ENCODE measurements around the gene CHPT1. TPM values are rescaled to one million over a fixed set of nuclear protein-coding genes. Genes with fewer than 3 reads are reported as not detected.

Gene CHPT1
- total and polyA plus RNA-seq, 2 experiments from 2014 or later: 22.2 to 23.0 TPM

DNA sequence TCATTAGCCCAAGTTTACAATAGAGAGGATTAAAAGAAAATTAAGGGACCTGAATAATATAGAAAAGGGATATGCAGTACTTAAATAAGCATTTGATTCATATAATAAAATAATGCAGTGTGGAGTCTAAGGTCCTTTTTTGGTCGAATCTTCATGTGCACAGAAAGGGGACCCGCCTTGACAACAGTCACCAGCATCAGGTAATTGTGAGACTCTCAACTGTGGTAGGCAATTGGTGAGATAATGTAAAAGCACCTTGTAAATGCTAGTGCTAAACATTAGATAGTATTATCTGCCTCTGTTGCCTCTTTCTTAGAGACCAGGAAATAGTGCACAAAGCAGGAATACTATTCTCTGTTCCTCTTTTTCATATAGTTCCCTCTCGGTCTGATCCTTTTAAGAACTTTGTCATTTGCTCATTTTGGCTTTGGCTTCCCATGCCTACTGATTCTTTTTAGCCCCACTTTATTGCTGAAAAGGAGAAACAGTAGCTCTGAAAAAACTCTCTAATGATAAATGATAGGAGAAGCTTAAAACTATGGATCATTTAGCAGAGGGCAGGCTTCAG lies 17.5 kb downstream of the CHPT1 start:
- no peak for DNase-seq (ENCODE audit: low spot score)
- Mint-ChIP-seq H3K27ac (no peak overlapping the region), H3K4me1 (peaks cover 7% of the 10 kb centered on the region; the same call in 2 of the 3 replicates), H3K9me3 (no peaks in the 10 kb centered on the region), H3K27me3 (ENCODE audit: insufficient read depth, low read depth, poor library complexity) (no peaks in the 10 kb centered on the region), H3K36me3 (ENCODE audit: low read depth) (no peaks in the 10 kb centered on the region), H3K4me3 (no peak overlapping the region)
- Histone ChIP-seq H3K36me3 (ENCODE audit: insufficient read depth) (no peaks in the 10 kb centered on the region), H4K20me1 (replicated peaks; ENCODE audit: insufficient read depth) (no peaks in the 10 kb centered on the region), H3K27ac (ENCODE audit: low read depth) (no peak overlapping the region), H3K9me2 (ENCODE audit: insufficient read depth) (no peaks in the 10 kb centered on the region), H3K27me3 (ENCODE audit: insufficient read depth) (no peaks in the 10 kb centered on the region), H3F3A (replicated peaks; ENCODE audit: low read depth) (no peaks in the 10 kb centered on the region), H3K4me3 (no peak overlapping the region), H2AFZ (no peak overlapping the region), H3K4me2 (no peak overlapping the region), H3K79me2 (replicated peaks; ENCODE audit: insufficient read depth) (peaks cover 9% of the 10 kb centered on the region; the same call in 1 of the 2 replicates), H3K4me1 (ENCODE audit: insufficient read depth) (no peaks in the 10 kb centered on the region; the same call in none of the 2 replicates)
- ATAC-seq: no peak
- no peak for TF ChIP-seq CREB1 (CRISPR knock-in tag; IDR thresholded peaks at IDR 0.05; ENCODE audit: low read depth)

DNA sequence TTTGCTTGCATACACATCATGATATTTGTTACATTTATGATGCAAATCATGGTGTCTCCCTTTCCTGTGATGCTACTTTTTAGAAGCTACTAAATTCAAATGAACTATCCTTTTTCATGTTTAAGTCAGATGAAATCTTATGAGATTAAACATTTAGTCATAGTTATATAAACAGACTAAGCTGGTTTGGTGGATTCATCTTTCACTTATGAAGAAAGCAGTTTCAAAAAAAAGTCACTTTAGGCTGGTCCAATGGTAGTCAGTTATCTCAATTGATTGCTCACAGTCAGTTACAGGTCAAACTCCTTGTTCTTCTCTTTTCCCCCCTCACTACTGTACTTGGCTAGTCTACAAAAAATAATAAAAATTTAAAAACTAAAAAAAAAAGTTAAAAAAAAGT lies 22.1 kb downstream of the CHPT1 start:
- H3K4me3 Mint-ChIP-seq: no peak overlapping the region
- ATAC-seq: no peak
- no peaks in the 10 kb centered on the region for H3K36me3 Mint-ChIP-seq (ENCODE audit: low read depth)
- TF ChIP-seq ETS1 (IDR thresholded peaks at IDR 0.05) (no peak), EZH2phosphoT487 (IDR thresholded peaks at IDR 0.05; ENCODE audit: unreplicated experiment) (no peak), ZNF114 (CRISPR knock-in tag; IDR thresholded peaks at IDR 0.05) (no peak), CREB1 (CRISPR knock-in tag; IDR thresholded peaks at IDR 0.05; ENCODE audit: low read depth) (no peak), NANOG (IDR thresholded peaks at IDR 0.05; ENCODE audit: borderline replicate concordance) (no peak), ZNF462 (CRISPR knock-in tag; IDR thresholded peaks at IDR 0.05) (no peak), ZNF331 (CRISPR knock-in tag; IDR thresholded peaks at IDR 0.05; ENCODE audit: low read depth) (no peak), STAT1 (IDR thresholded peaks at IDR 0.05; ENCODE audit: unreplicated experiment) (no peak), JUNB (IDR thresholded peaks at IDR 0.05; ENCODE audit: unreplicated experiment) (no peak), EZH2 (IDR thresholded peaks at IDR 0.05; ENCODE audit: low read depth, unreplicated experiment) (no peak), POLR2AphosphoS5 (IDR thresholded peaks at IDR 0.05; ENCODE audit: low read depth) (no peak), CTCF (conservative IDR thresholded peaks at IDR 0.05; ENCODE audit: low read depth in 2 of 2) (no peak)

More for the DNA sequence above, 22.1 kb downstream of the CHPT1 start:
- Histone ChIP-seq H4K20me1 (replicated peaks; ENCODE audit: insufficient read depth) (no peaks in the 10 kb centered on the region), H3K4me3 (no peak overlapping the region), H3K4me1 (ENCODE audit: insufficient read depth) (no peaks in the 10 kb centered on the region; the same call in none of the 2 replicates), H3K36me3 (ENCODE audit: insufficient read depth) (no peaks in the 10 kb centered on the region; the same call in 1 of the 2 replicates), H3K27ac (ENCODE audit: low read depth) (no peak overlapping the region), H3F3A (replicated peaks; ENCODE audit: low read depth) (no peaks in the 10 kb centered on the region), H2AFZ (no peak overlapping the region), H3K79me2 (replicated peaks; ENCODE audit: insufficient read depth) (peaks cover 6% of the 10 kb centered on the region; the same call in 1 of the 2 replicates), H3K9me2 (ENCODE audit: insufficient read depth) (no peaks in the 10 kb centered on the region), H3K27me3 (ENCODE audit: insufficient read depth) (no peaks in the 10 kb centered on the region), H3K4me2 (no peak overlapping the region)
- DNase-seq (ENCODE audit: low spot score): no peak
- H3K27me3 Mint-ChIP-seq (ENCODE audit: insufficient read depth, low read depth, poor library complexity): no peaks in the 10 kb centered on the region
- peaks cover 4% of the 10 kb centered on the region; the same call in 2 of the 3 replicates for H3K4me1 Mint-ChIP-seq
- no peaks in the 10 kb centered on the region for H3K9me3 Mint-ChIP-seq
- H3K27ac Mint-ChIP-seq: no peak overlapping the region
